ENCODE measurements around the gene PITPNC1.
A peak's percentile ranks its signal among the peaks of the same experiment; 100 is the strongest.
"Not testable (repeated sequence)": the region's sequence is repeated elsewhere in the genome, so short reads cannot be mapped to it uniquely, and the experiment has no call there.

The PITPNC1 gene

DNA sequence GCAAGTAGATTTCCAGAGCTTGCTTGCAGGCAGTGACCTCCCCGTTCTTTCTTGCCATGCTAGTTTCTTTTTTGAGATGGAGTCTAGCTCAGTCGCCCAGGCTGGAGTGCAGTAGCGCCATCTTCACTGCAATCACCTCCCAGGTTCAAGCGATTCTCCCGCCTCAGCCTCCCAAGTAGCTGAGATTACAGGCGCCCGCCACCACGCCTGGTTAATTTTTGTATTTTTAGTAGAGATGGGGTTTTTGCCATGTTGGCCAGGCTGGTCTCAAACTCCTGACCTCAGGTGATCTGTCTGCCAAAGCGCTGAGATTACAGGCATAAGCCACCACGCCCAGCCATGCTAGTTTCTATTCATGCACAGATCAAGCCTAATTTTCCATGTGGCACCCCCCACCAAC, 139.5 kb downstream of the PITPNC1 start:
- H3K9ac ChIP-seq (ENCODE audit: low read depth in 1 of 2, low read length in 2 of 2); H3K4me1 ChIP-seq (ENCODE audit: control insufficient read depth in 2 of 2, insufficient read depth in 2 of 2, low read length in 2 of 2); H3K27ac ChIP-seq (ENCODE audit: low read depth in 2 of 2, low read length in 2 of 2); H3K27me3 ChIP-seq (ENCODE audit: control insufficient read depth in 2 of 2, insufficient read depth in 2 of 2, low read length in 2 of 2); H3K9me3 ChIP-seq (ENCODE audit: control insufficient read depth in 2 of 2, low read length in 2 of 2); H3K4me3 ChIP-seq (ENCODE audit: low read length in 2 of 2); H3K36me3 ChIP-seq (ENCODE audit: control insufficient read depth in 2 of 2, insufficient read depth in 2 of 2, low read length in 2 of 2): not testable (repeated sequence)

DNA sequence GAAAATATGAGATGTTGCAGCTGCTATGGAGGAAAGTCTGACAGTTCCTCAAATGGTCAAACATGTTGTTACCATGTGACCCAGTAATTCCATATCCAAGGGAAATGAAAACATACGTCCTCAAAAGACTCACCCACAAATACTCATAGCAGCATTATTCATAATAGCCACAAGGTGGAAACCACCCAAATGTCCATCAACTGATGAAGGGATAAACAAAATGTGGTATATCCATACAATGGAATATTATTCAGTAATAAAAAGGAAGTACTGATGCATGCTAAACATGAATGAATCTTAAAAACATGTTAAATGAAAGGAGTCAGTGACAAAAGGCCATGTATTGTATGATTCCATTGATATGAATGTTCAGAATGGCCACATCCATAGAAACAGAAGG, 140.2 kb downstream of the PITPNC1 start:
- Histone ChIP-seq H3K4me1 (ENCODE audit: control insufficient read depth in 2 of 2, insufficient read depth in 2 of 2, low read length in 2 of 2) (peaks cover 0 to 4% of the 10 kb centered on the region in 2 donors), H3K9me3 (ENCODE audit: control insufficient read depth in 2 of 2, low read length in 2 of 2) (no peaks in the 10 kb centered on the region), H3K27ac (ENCODE audit: low read depth in 2 of 2, low read length in 2 of 2) (no peak overlapping the region), H3K9ac (ENCODE audit: low read depth in 1 of 2, low read length in 2 of 2) (no peak overlapping the region), H3K36me3 (ENCODE audit: control insufficient read depth in 2 of 2, insufficient read depth in 2 of 2, low read length in 2 of 2) (no peaks in the 10 kb centered on the region), H3K27me3 (ENCODE audit: control insufficient read depth in 2 of 2, insufficient read depth in 2 of 2, low read length in 2 of 2) (no peaks in the 10 kb centered on the region), H3K4me3 (ENCODE audit: low read length in 2 of 2) (no peak overlapping the region)

DNA sequence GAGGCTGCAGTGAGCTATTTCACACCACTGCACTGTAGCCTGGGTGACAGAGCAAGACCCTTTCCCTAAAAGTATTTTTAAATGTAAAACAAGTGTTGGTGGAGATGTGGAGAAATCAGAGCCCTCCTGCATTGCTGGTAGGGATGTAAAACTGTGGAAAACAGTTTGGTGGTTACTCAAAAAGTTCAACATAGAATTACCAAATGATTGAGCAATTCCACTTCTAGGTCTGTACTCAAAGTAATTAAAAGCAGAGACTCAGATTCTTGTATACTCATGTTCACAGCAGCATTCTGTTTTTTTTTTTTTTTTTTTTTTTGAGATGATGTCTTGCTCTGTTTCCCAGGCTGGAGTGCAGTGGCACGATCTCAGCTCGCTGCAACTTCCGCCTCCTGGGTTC, 141.8 kb downstream of the PITPNC1 start:
- Histone ChIP-seq H3K27me3 (ENCODE audit: control insufficient read depth in 2 of 2, insufficient read depth in 2 of 2, low read length in 2 of 2) (no peaks in the 10 kb centered on the region), H3K4me3 (ENCODE audit: low read length in 2 of 2) (no peak overlapping the region), H3K27ac (ENCODE audit: low read depth in 2 of 2, low read length in 2 of 2) (no peak overlapping the region), H3K36me3 (ENCODE audit: control insufficient read depth in 2 of 2, insufficient read depth in 2 of 2, low read length in 2 of 2) (no peaks in the 10 kb centered on the region), H3K9me3 (ENCODE audit: control insufficient read depth in 2 of 2, low read length in 2 of 2) (no peaks in the 10 kb centered on the region), H3K4me1 (ENCODE audit: control insufficient read depth in 2 of 2, insufficient read depth in 2 of 2, low read length in 2 of 2) (peaks cover 0 to 4% of the 10 kb centered on the region in 2 donors), H3K9ac (ENCODE audit: low read depth in 1 of 2, low read length in 2 of 2) (no peak overlapping the region)

DNA sequence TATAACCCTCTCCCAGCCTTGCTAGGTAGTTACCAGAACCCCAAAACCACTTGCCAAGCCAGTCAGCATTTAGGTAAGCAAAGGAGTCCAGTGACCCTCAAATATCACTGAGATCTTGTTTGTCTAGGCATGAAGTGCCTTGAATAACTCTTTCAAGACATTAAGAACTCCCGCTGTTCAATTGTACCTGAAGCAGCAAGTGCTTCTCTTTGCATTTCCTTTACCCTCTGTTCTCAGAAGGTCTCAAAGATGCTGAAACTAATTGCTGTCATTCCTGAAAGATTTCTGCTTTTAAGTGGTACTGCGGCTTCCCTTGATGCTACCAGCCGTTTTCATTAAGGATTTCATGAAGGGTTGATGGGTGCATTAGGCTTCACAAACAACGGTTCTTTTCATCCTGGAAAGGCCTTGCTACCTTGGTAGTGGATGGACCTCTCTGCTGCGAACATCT, 142.7 kb downstream of the PITPNC1 start:
- Histone ChIP-seq H3K4me1 (ENCODE audit: control insufficient read depth in 2 of 2, insufficient read depth in 2 of 2, low read length in 2 of 2) (peaks cover 0 to 3% of the 10 kb centered on the region in 2 donors), H3K9me3 (ENCODE audit: control insufficient read depth in 2 of 2, low read length in 2 of 2) (no peaks in the 10 kb centered on the region), H3K27ac (ENCODE audit: low read depth in 2 of 2, low read length in 2 of 2) (peak overlapping the region in 1 of 2 donors; percentile 6), H3K36me3 (ENCODE audit: control insufficient read depth in 2 of 2, insufficient read depth in 2 of 2, low read length in 2 of 2) (no peaks in the 10 kb centered on the region), H3K27me3 (ENCODE audit: control insufficient read depth in 2 of 2, insufficient read depth in 2 of 2, low read length in 2 of 2) (no peaks in the 10 kb centered on the region), H3K9ac (ENCODE audit: low read depth in 1 of 2, low read length in 2 of 2) (no peak overlapping the region), H3K4me3 (ENCODE audit: low read length in 2 of 2) (no peak overlapping the region)

DNA sequence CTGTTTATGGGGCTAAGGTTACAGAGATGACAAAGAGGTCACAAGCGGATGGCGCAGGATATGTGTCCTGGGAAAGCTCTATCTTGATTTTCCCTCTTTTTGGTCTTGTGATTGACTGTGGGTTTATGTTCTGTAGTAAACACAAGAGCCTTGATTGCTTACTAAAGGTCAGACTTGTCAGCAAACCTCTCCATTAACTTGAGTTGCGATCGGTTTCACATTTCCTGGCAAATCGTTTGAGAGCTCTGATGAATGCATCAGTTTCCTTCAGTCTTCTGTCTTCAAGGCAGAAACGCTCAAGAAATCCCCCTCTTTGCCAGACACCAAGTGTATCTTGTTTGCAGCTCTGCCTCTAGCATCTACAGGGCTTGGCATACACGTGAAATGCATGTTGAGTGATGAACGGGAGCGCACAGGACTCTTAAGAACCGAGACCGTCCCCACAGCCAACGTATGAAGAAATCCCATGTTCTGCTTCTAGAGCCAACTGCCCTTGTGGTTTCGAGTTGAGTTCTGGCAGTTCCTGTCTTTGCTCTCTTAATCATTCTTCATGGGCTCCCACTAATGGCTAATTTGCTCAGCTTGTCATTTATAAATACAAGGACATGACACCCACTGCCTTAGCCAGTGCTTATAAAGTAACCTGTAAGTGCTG, 143.3 kb downstream of the PITPNC1 start:
- no peaks in the 10 kb centered on the region for H3K9me3 ChIP-seq (ENCODE audit: control insufficient read depth in 2 of 2, low read length in 2 of 2)
- no peaks in the 10 kb centered on the region for H3K27me3 ChIP-seq (ENCODE audit: control insufficient read depth in 2 of 2, insufficient read depth in 2 of 2, low read length in 2 of 2)
- H3K36me3 ChIP-seq (ENCODE audit: control insufficient read depth in 2 of 2, insufficient read depth in 2 of 2, low read length in 2 of 2), result no peaks in the 10 kb centered on the region
- peak overlapping the region in 1 of 2 donors; percentile 56 for H3K4me3 ChIP-seq (ENCODE audit: low read length in 2 of 2)
- no peak overlapping the region for H3K9ac ChIP-seq (ENCODE audit: low read depth in 1 of 2, low read length in 2 of 2)
- peak overlapping the region in 1 of 2 donors; percentile 6 for H3K27ac ChIP-seq (ENCODE audit: low read depth in 2 of 2, low read length in 2 of 2)
- no peaks in the 10 kb centered on the region for H3K4me1 ChIP-seq (ENCODE audit: control insufficient read depth in 2 of 2, insufficient read depth in 2 of 2, low read length in 2 of 2)

DNA sequence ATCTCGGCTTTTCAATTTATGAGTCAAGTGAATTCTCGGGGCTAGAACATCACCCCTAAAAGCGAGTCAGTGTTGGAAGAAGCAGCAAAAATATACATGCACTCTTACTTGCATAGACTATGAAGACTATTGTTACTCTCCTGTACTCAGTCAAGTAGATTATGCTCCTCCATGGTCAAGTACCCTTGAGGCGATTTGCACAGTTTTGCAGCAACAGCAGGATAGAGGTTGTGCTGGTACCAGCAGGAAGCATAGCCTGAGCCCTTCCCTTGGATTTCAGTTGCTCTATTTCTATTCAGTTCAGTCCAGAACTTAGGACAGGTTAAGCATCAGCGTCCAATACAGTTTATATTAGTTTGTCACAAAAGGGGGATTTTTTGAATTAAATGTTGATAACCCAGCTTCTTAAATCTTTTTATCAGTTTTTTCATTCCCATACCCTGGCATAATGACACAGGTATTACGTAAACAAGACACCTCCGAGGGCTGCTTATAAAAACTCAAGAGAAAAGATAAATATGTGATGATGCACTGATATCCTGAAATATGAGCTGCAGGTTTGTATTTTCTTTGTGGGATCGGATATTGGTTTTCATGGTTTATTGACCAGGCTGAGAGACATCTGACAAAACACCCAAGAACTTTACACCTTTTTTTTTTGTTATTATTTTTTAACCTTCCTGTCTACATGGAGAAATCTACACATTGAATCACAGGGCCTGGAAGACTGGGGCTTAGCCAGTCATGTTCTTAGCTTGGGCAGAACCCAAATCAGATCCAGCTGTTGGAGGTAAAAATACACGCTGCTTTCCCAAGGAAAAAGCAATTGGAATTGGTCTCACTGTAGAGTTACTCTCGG, 144.1 kb downstream of the PITPNC1 start:
- Histone ChIP-seq H3K4me3 (ENCODE audit: low read length in 2 of 2) (no peak overlapping the region), H3K27me3 (ENCODE audit: control insufficient read depth in 2 of 2, insufficient read depth in 2 of 2, low read length in 2 of 2) (no peaks in the 10 kb centered on the region)

DNA sequence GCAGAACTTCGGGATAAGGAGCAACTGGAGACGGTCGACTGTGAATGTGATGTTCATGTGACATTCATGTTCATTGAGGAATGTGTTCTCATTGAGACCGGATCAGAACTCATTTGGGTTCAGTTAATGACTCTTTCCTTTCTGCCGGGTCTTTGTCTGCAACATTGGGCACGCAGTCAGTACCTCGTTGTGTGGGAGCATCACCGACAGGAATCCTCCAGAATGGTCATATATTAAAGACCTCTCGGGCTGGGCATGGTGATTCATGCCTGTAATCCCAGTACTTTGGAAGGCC, 144.6 kb downstream of the PITPNC1 start:
- no peak overlapping the region for H3K27ac ChIP-seq (ENCODE audit: low read depth in 2 of 2, low read length in 2 of 2)
- H3K4me1 ChIP-seq (ENCODE audit: control insufficient read depth in 2 of 2, insufficient read depth in 2 of 2, low read length in 2 of 2), result no peaks in the 10 kb centered on the region
- H3K4me3 ChIP-seq (ENCODE audit: low read length in 2 of 2), result no peak overlapping the region

More for the DNA sequence above, 144.1 kb downstream of the PITPNC1 start:
- H3K9ac ChIP-seq (ENCODE audit: low read depth in 1 of 2, low read length in 2 of 2), result no peak overlapping the region
- no peaks in the 10 kb centered on the region for H3K9me3 ChIP-seq (ENCODE audit: control insufficient read depth in 2 of 2, low read length in 2 of 2)
- H3K36me3 ChIP-seq (ENCODE audit: control insufficient read depth in 2 of 2, insufficient read depth in 2 of 2, low read length in 2 of 2), result no peaks in the 10 kb centered on the region
- no peaks in the 10 kb centered on the region for H3K4me1 ChIP-seq (ENCODE audit: control insufficient read depth in 2 of 2, insufficient read depth in 2 of 2, low read length in 2 of 2)
- H3K27ac ChIP-seq (ENCODE audit: low read depth in 2 of 2, low read length in 2 of 2), result no peak overlapping the region

DNA sequence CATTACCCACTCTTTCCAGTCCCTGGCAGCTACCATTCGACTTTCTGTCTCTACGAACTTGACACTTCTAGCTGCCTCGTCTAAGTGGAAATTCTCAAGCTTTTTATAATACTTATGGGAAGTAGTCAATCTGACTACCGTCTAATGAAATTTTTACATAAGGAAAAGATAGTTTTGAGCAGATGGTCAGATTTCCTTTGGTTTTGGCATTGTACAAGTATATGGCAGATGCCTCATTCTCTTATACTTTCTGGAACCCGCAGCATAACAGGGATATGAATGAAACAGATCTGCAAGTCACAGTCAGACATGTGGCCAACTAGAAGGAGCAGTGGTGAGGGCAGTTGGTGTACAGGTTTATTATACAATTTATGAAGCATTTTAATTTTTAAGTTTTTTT, 146.0 kb downstream of the PITPNC1 start:
- H3K9me3 ChIP-seq (ENCODE audit: control insufficient read depth in 2 of 2, low read length in 2 of 2), result no peaks in the 10 kb centered on the region
- no peaks in the 10 kb centered on the region for H3K4me1 ChIP-seq (ENCODE audit: control insufficient read depth in 2 of 2, insufficient read depth in 2 of 2, low read length in 2 of 2)
- H3K4me3 ChIP-seq (ENCODE audit: low read length in 2 of 2), result no peak overlapping the region
- H3K36me3 ChIP-seq (ENCODE audit: control insufficient read depth in 2 of 2, insufficient read depth in 2 of 2, low read length in 2 of 2), result no peaks in the 10 kb centered on the region
- no peak overlapping the region for H3K27ac ChIP-seq (ENCODE audit: low read depth in 2 of 2, low read length in 2 of 2)
- H3K9ac ChIP-seq (ENCODE audit: low read depth in 1 of 2, low read length in 2 of 2), result no peak overlapping the region
- no peaks in the 10 kb centered on the region for H3K27me3 ChIP-seq (ENCODE audit: control insufficient read depth in 2 of 2, insufficient read depth in 2 of 2, low read length in 2 of 2)

More for the DNA sequence above, 144.6 kb downstream of the PITPNC1 start:
- H3K9me3 ChIP-seq (ENCODE audit: control insufficient read depth in 2 of 2, low read length in 2 of 2), result no peaks in the 10 kb centered on the region
- H3K27me3 ChIP-seq (ENCODE audit: control insufficient read depth in 2 of 2, insufficient read depth in 2 of 2, low read length in 2 of 2), result no peaks in the 10 kb centered on the region
- H3K9ac ChIP-seq (ENCODE audit: low read depth in 1 of 2, low read length in 2 of 2), result no peak overlapping the region
- H3K36me3 ChIP-seq (ENCODE audit: control insufficient read depth in 2 of 2, insufficient read depth in 2 of 2, low read length in 2 of 2), result no peaks in the 10 kb centered on the region

DNA sequence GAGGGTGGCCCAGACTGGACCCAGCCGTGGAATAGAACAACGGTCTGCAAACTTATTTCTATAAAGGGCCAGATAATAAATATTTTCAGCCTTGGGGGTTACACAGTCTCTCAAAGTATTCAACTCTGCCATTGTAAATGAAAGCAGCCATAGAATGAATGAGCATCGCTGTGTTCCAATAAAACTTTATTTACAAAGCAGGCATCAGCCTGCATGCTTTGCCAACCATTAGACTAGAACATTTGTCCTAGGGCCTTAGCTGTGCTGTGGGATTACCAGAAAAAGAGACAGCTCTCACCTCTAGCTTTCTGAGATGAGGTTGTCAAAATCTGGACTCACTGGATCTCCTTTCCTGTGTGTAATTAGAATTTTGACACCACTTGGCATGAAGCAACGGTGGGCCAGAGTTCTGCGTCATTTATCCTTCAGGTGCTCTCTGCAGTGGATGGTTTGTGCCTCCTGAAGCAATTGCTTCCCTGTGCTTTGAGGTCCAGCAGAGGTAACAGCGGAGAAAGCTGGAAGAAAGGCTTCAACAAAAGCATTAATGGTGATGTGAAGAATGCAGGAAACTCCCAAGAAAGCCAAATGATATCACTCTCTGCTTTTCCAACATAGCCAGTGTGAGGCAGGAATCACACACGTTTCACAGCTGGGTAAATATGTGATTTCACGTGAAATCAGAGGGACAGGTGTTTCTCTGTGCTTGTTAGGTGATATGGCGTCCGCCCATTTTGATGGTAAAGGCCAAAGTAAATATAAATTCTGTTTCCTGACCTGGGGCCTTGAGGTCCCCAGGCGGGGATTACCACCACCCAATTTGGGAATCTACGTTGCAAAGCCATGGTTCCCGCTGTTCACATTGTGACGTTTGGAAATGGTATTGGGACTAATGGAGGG, 148.4 kb downstream of the PITPNC1 start:
- H3K4me1 ChIP-seq (ENCODE audit: control insufficient read depth in 2 of 2, insufficient read depth in 2 of 2, low read length in 2 of 2), result peaks cover 4% of the 10 kb centered on the region in 2 donors
- H3K4me3 ChIP-seq (ENCODE audit: low read length in 2 of 2), result no peak overlapping the region
- no peak overlapping the region for H3K27ac ChIP-seq (ENCODE audit: low read depth in 2 of 2, low read length in 2 of 2)
- no peaks in the 10 kb centered on the region for H3K9me3 ChIP-seq (ENCODE audit: control insufficient read depth in 2 of 2, low read length in 2 of 2)
- no peaks in the 10 kb centered on the region for H3K36me3 ChIP-seq (ENCODE audit: control insufficient read depth in 2 of 2, insufficient read depth in 2 of 2, low read length in 2 of 2)
- no peaks in the 10 kb centered on the region for H3K27me3 ChIP-seq (ENCODE audit: control insufficient read depth in 2 of 2, insufficient read depth in 2 of 2, low read length in 2 of 2)
- no peak overlapping the region for H3K9ac ChIP-seq (ENCODE audit: low read depth in 1 of 2, low read length in 2 of 2)

DNA sequence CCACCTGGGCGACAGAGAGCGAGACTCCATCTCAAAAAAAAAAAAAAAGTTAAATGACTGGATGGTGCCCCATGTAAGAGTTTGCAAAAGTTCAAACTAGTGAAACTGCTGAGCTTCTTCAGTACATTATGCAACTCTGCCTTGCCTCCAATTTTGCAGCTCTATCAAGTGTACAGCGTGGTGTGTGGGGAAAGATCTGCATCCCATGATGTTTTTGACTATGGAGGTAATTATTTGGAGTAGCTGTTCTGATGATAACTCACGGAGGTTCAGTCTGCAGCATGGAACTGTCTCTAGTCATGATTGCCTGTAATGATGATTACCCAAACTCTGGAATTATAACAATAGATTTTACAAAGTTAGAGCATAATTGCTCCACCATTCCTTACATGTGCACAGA, 149.6 kb downstream of the PITPNC1 start:
- H3K4me1 ChIP-seq (ENCODE audit: control insufficient read depth in 2 of 2, insufficient read depth in 2 of 2, low read length in 2 of 2), result peaks cover 4 to 8% of the 10 kb centered on the region in 2 donors
- no peak overlapping the region for H3K4me3 ChIP-seq (ENCODE audit: low read length in 2 of 2)
- H3K36me3 ChIP-seq (ENCODE audit: control insufficient read depth in 2 of 2, insufficient read depth in 2 of 2, low read length in 2 of 2), result no peaks in the 10 kb centered on the region
- no peak overlapping the region for H3K27ac ChIP-seq (ENCODE audit: low read depth in 2 of 2, low read length in 2 of 2)
- H3K9ac ChIP-seq (ENCODE audit: low read depth in 1 of 2, low read length in 2 of 2), result no peak overlapping the region
- no peaks in the 10 kb centered on the region for H3K9me3 ChIP-seq (ENCODE audit: control insufficient read depth in 2 of 2, low read length in 2 of 2)
- H3K27me3 ChIP-seq (ENCODE audit: control insufficient read depth in 2 of 2, insufficient read depth in 2 of 2, low read length in 2 of 2), result no peaks in the 10 kb centered on the region
